Prostate gland (tissue), 2 donors: ENCODE results near the gene DNAJB8. TPM values are rescaled to one million over a fixed set of nuclear protein-coding genes. Genes with fewer than 3 reads are reported as not detected.

Experiments
- DNase-seq: peaks from one replicate; pipeline ENCODE4 v3.0.0-alpha.2; 2019; ENCODE audit warnings: low spot score
- H3K27ac ChIP-seq, 2 donors: fragments of 200-600 bp; sonication (generic); 2 replicates each; pipeline ENCODE4 v1.5.1; 2017 to 2019
- H3K27me3 ChIP-seq: fragments of 200-600 bp; sonication (generic); replicated peaks from 2 replicates; pipeline ENCODE4 v1.5.1; 2019; ENCODE audit not compliant: insufficient read depth
- H3K36me3 ChIP-seq, 2 donors: fragments of 200-600 bp; sonication (generic); 1 replicate in 1 of 2; 2 replicates in 1 of 2; pipeline versions ENCODE4 v1.5.1 to v1.8.1; 2017 to 2019
- H3K4me1 ChIP-seq: fragments of 200-600 bp; sonication (generic); replicated peaks from 2 replicates; pipeline ENCODE4 v1.5.1; 2019
- H3K4me3 ChIP-seq, 2 donors: fragments of 200-600 bp; sonication (generic); 2 replicates each; pipeline ENCODE4 v1.5.1; 2017 to 2019
- H3K9me3 ChIP-seq: fragments of 200-600 bp; sonication (generic); 2 replicates; pipeline ENCODE4 v1.5.1; 2017
- POLR2A ChIP-seq: fragments of 450-650 bp; IDR thresholded peaks from one replicate; pipeline ENCODE4 v1.6.1; 2016; ENCODE audit warnings: antibody characterized with exemption, mild to moderate bottlenecking
- POLR2AphosphoS5 ChIP-seq: sonication (generic); formaldehyde crosslinking; IDR thresholded peaks from one replicate; pipeline ENCODE4 v1.6.1; 2017; ENCODE audit warnings: antibody characterized with exemption
- WGBS: methylation state at CpG from one replicate; pipeline ENCODE4 v1.1.5; 2018; 5-methylcytosine and 5-hydroxymethylcytosine counted together
- intact Hi-C: fragments of 100-400 bp; cut with DNase I; formaldehyde crosslinking; loops from one replicate; pipeline ENCODE4 v1.14.2; 2022
- total RNA-seq, 2 donors: library from RNA; depleted of rRNA; stranded (reverse); fragments of >200 nt; gene quantifications; one replicate each; pipeline ENCODE4 v1.1.0, GENCODE V29; 2016
- TF ChIP-seq, protein P1 (sequence below), 4 experiments: fragments of 200-600 bp in 2 of 4; fragments of 450-650 bp in 2 of 4; sonication (generic) in 2 of 4; IDR thresholded peaks; 1 replicate in 3 of 4; 2 replicates in 1 of 4; pipeline ENCODE4 v1.5.1; 2016 to 2019; ENCODE audit warnings: antibody characterized with exemption in 4 of 4, mild to moderate bottlenecking in 2 of 4, moderate library complexity in 2 of 4

The DNAJB8 gene
- total RNA-seq, 2 donors from 2014 or later: 3.2 TPM; not detected in 1

DNA sequence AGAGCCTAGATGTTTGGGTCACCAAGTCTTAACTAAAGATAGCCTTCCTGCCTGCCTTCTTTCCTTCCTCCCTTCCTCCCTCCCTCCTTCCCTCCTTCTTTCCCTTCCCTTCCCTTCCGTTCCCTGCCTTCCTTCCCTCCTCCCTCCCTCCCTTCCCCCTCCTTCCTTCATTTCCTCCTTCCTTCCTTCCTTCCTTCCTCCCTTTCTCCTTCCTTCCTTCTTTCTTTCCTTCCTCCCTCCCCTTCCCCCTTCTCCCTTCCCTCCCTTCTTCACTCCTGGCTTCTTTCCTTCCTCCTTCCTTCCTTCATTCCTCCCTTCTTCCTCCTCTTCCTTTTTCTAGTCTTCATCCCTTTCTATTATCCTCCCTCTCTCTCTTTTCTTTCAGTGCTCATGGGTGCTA is 2.0 kb downstream of the DNAJB8 start:
- Histone ChIP-seq H3K27me3 (no peaks in the 10 kb centered on the region), H3K9me3 (no peaks in the 10 kb centered on the region), H3K27ac (no peak overlapping the region), H3K4me3 (no peak overlapping the region), H3K4me1 (no peaks in the 10 kb centered on the region), H3K36me3 (no peaks in the 10 kb centered on the region)
- no peak for DNase-seq
- 79% methylated on average over 1 of the region's 1 CpG for WGBS
- TF ChIP-seq POLR2A (no peak), POLR2AphosphoS5 (no peak)
- TF ChIP-seq, protein P1, sequence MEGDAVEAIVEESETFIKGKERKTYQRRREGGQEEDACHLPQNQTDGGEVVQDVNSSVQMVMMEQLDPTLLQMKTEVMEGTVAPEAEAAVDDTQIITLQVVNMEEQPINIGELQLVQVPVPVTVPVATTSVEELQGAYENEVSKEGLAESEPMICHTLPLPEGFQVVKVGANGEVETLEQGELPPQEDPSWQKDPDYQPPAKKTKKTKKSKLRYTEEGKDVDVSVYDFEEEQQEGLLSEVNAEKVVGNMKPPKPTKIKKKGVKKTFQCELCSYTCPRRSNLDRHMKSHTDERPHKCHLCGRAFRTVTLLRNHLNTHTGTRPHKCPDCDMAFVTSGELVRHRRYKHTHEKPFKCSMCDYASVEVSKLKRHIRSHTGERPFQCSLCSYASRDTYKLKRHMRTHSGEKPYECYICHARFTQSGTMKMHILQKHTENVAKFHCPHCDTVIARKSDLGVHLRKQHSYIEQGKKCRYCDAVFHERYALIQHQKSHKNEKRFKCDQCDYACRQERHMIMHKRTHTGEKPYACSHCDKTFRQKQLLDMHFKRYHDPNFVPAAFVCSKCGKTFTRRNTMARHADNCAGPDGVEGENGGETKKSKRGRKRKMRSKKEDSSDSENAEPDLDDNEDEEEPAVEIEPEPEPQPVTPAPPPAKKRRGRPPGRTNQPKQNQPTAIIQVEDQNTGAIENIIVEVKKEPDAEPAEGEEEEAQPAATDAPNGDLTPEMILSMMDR (IDR thresholded peaks at IDR 0.05): no peak
- intact Hi-C loops: no loop called here

DNA sequence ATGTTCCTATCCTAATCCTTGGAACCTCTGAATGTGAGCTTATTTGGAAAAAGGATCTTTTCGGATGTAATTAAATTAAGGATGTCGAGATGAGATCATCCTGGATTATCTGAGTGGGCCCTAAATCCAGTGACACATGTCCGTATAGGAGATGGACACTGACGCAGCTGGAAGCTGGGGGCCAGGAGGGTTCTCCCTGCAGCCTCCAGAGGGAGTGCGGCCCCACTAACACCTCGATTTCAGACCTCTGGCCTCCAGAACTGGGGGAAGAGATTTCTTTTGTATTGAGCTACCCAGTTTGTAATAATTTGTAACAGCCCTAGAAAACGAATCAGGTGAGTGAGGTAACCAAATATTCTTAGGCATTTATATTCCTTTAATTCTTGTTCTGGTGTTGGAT is 2.5 kb downstream of the DNAJB8 start:
- H3K27ac ChIP-seq: no peak overlapping the region
- H3K9me3 ChIP-seq: no peaks in the 10 kb centered on the region
- no peaks in the 10 kb centered on the region for H3K27me3 ChIP-seq
- no peak for DNase-seq
- intact Hi-C loops: no loop called here
- TF ChIP-seq POLR2AphosphoS5 (no peak), POLR2A (no peak)
- TF ChIP-seq, protein P1 (IDR thresholded peaks at IDR 0.05): no peak
- no peaks in the 10 kb centered on the region for H3K4me1 ChIP-seq
- no peaks in the 10 kb centered on the region for H3K36me3 ChIP-seq
- H3K4me3 ChIP-seq: no peak overlapping the region
- WGBS: 89% methylated on average over 7 of the region's 7 CpGs

DNA sequence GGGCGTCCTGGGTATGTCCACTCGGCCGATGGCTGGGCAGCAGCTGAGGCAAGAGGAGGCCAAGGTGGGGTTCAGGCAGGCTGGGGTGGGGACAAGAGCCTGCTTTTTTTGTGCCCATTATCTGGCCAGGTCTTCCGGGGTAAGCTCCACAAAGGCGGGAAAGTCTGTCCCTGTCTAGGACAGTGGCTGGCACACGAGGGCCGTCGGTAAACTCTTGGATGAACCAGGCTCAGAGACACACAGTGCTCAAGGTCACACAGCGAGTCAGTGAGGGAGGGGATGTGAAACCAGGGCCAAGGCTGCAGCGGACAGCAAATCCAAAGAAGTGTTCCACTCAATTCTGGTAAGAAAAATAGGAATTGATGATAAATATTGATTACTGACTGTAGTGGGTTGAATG is 2.9 kb downstream of the DNAJB8 start:
- Histone ChIP-seq H3K27ac (no peak overlapping the region), H3K9me3 (no peaks in the 10 kb centered on the region), H3K4me1 (no peaks in the 10 kb centered on the region), H3K36me3 (no peaks in the 10 kb centered on the region), H3K27me3 (no peaks in the 10 kb centered on the region), H3K4me3 (no peak overlapping the region)
- TF ChIP-seq POLR2AphosphoS5 (no peak), POLR2A (no peak)
- TF ChIP-seq, protein P1 (IDR thresholded peaks at IDR 0.05): no peak
- no peak for DNase-seq
- whole genome bisulfite sequencing: 92% methylated on average over 10 of the region's 10 CpGs
- intact Hi-C loops: no loop called here

DNA sequence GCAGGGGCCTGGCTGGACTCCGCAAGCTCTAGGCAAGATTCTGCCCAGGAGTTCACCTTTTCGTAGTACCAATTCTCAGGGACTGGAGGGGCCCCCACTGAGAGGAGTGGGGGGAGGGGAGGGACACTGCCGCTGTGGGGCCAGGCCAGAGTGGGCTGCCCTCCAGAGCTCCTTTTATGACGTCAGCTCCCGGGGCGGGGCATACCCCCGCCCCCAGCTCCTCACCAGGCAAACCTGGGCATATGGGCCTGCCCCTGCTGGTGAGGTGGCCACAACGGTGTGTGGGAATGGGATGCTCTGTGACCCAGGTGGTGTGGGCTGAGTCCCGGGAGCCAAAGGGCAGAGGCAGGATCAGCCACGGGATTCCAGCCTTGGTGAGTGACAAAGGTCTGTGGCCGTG is 3.3 kb downstream of the DNAJB8 start:
- intact Hi-C loops: no loop called here
- no peaks in the 10 kb centered on the region for H3K36me3 ChIP-seq
- DNase-seq: no peak
- WGBS: 80% methylated on average over 11 of the region's 11 CpGs
- no peaks in the 10 kb centered on the region for H3K27me3 ChIP-seq
- no peaks in the 10 kb centered on the region for H3K4me1 ChIP-seq
- H3K9me3 ChIP-seq: no peaks in the 10 kb centered on the region
- no peak overlapping the region for H3K27ac ChIP-seq
- H3K4me3 ChIP-seq: no peak overlapping the region
- TF ChIP-seq, protein P1 (IDR thresholded peaks at IDR 0.05): no peak
- TF ChIP-seq POLR2AphosphoS5: no peak
- TF ChIP-seq POLR2A: no peak

DNA sequence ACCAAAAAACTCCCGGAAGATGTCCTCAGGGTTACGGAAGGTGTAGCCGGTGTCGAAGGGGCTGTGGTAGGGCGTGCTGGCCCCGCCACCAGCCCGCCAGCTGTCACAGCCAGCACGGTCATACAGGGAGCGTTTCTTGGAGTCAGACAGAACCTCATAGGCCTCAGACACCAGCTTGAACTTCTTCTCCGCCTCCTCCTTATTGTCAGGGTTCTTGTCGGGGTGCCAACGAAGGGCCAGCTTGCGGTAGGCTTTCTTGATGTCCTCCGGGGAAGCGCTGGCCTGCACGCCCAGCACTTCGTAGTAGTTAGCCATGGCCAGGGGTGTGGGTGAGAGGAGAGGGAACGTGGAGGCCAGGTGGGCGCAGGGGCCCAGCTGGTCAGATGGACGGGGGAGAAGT is 3.8 kb downstream of the DNAJB8 start:
- H3K27me3 ChIP-seq: no peaks in the 10 kb centered on the region
- no peak overlapping the region for H3K27ac ChIP-seq
- DNase-seq: no peak
- intact Hi-C loops: no loop called here
- H3K4me3 ChIP-seq: no peak overlapping the region
- no peaks in the 10 kb centered on the region for H3K36me3 ChIP-seq
- no peaks in the 10 kb centered on the region for H3K4me1 ChIP-seq
- TF ChIP-seq POLR2A (no peak), POLR2AphosphoS5 (no peak)
- TF ChIP-seq, protein P1 (IDR thresholded peaks at IDR 0.05): no peak
- H3K9me3 ChIP-seq: no peaks in the 10 kb centered on the region
- 91% methylated on average over 20 of the region's 20 CpGs for WGBS
